Head of caudate nucleus (tissue), 42 donors: Measurements from ENCODE around the gene CHRD.

Source experiments
- DNase-seq, 42 donors: peaks; one replicate each; pipeline versions ENCODE4 v3.0.0 to v3.0.0-alpha.2; 2020 to 2021; ENCODE audit warnings: mixed read lengths in 7 of 42
- intact Hi-C: fragments of 100-400 bp; cut with DNase I; formaldehyde crosslinking; loops from one replicate; pipeline ENCODE4 v1.15.0; 2022

CHRD gene

DNA sequence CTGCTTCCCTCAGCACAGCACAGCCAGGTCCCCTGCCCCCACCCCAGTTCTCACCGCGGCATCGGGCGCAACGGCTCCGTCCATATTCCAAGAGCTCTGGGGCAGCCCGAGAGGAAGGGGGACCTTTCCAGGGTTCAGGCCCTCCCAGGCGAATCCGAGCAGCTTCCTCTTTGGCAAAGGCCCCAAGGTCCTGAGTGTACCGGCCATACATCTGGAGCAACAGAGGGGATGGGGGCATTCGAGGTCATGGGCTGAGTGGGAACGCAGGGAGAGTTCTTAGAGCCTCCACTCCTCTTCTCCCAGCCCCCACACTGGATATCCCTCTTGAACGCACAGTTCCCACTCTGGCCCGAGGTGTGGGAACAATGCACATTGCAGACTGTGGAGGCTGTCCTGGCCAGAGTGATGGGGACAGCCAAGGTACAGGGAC, 20.9 kb upstream of the CHRD start:
- intact Hi-C loops, result no loop called here
- DNase-seq, result no peak

DNA sequence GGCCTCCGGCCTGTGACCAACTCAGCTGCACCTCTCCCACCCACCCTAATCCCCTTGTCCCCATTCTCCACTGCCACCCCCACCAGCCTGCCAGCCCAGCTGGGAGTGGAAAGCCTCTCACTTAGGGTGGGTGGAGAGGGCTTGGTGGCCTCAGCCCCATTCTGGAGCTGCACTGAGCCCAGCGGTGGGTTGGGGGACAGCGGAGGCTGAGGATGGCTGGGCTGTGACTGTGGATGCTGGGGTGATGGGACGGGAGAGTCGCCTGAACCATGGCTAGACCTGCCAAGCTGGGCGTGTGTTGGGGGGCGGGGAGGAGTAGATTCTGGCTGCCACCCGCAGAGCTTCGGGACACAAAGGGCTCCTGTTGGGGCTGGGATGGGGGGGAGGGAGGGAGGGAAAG, 20.2 kb upstream of the CHRD start:
- intact Hi-C loops, result no loop called here
- peak; percentile 57 to 93 (median 80) for DNase-seq

DNA sequence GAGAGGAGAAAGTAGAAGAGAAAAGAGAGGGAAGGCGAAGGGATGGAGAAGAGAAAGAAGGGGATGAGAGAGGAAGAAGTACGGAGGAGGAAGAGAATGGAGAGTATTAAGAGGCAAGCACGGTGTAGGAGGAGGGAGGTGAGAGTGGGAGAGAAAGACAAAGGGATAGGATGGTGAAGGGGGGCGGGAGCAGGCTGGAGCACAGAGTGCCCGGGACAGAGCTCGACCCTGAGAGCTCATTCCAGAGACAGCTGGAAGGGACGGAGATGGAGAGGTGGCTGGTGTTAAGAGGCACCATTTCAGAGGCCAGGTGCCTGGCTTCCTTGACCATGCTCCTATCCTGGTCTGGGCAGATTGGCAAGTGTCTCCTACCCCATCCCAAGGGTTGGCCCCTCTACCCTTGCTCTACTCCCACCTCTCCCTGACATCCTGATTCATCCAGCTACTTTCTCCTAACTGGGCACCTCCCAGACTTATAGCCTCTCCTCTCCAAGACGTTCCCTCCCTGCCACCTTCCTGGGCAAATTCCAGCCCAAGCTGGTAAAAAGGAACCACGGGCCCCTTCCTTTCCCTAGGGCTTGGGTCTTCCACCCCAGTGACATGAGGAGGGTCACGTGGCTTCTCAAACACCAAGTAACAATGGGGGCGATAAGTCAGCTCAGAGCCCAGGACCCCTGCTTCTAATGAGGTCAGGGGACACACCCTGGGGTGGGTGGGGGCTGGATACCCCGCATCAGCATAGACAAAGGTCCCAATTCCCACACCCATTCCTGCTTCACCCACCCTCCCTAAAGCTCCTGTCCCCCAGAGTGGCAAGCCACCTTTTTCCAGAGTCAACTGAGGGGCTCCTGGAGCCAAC, 19.6 kb upstream of the CHRD start:
- peak in 10 of 42 donors; percentile 22 to 81 (median 56) for DNase-seq
- intact Hi-C loops, result no loop called here

DNA sequence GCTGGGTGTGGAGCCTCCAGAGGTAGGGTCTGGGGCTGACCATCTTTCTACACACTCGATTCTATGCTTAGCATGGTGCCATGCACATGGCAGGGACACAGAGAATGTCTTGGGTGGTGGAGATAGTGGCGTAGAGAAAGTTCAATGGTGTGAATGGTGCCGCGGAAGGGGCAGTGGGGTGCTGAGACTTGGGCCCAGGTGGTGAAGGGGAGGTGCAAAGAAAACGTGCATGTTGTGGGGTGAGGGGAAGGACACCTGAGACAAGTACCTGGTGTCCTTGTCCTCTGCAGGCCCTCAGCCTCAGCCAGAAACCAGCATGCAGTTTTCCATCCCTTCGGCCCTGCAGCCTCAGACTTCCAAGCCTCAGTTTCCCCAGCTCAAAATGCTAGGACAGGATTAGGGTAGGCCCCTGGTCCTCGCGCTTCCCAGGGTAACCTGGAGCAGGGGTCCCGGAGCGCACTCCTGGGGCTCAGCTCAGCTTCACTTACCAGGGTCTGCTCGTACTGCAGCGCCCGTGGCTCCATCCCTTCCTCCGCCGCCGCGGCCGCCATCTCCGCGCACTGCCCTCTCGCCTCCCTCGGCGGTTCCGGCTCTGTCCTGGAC, 18.8 kb upstream of the CHRD start:
- intact Hi-C loops, result no loop called here
- no peak for DNase-seq

DNA sequence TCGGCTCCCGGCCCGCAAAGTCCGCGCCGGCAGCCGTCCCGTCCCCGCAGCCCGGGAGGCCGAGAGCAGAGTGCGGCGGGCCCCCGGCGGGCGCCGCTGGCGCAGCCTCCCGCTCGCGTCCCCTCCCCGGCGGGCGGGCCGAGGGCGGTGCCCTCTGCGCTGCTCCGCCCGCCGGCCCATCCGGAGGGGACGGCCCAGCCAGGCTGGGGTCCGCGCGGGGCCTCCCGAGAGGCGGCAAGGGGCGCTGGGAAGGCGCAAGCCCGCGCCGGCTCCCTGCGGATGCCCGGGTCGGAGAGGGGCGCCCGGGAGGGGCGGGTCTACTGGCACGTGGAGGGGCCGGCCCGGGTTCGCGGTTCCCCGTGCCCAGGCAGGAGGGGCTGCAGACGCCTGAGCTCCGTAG, 18.3 kb upstream of the CHRD start, which contains the start of the genes CLCN2 and POLR2H:
CLCN2 (minus strand) TSS at position 74 of the 400 bp plus-strand sequence. CDS start 126 bp downstream, outside the sequence.
POLR2H (plus strand) TSS at position 179 of the 400 bp plus-strand sequence. CDS start 1,783 bp downstream, outside the sequence.
- peak in 40 of 42 donors; percentile 46 to 85 (median 72) for DNase-seq
- intact Hi-C loops, result no loop called here

DNA sequence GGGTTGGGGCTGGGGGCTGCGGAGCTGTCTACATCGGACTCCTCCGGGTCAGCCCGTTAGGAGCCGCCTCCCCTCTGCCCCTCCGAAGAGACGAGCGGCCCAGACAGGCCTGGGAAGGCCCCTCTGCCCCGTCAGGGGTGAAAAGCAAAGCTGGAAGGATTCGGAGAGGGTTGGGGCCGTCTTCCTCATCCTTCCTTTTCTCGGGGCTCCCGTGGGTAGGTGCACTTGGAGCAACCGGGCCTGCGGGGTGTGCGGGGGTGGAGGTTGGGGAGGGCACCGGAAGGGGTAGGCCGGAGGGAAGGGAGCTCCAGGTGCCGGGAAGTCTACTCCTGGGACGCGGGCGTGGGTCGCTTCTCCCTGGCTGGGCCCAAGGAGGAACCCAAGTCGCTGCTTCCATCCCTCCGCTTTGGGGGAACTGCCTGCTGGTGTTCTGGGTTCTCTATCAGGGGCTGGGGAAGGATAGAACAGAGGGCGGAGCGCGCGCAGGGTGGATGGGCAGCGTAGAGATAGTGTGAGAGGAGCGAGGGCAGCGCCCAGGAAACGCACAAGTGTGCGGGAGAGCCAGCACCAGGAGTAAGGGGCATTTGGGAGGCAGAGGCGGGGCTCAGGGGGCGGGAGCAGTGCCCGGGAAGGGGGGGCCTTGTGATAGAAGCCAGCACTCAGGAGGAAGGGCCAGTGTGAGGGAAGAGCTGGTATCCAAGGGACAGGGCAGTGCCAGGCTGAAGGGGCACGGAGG, 17.8 kb upstream of the CHRD start:
- peak; percentile 46 to 85 (median 70) for DNase-seq
- intact Hi-C loops, result no loop called here

DNA sequence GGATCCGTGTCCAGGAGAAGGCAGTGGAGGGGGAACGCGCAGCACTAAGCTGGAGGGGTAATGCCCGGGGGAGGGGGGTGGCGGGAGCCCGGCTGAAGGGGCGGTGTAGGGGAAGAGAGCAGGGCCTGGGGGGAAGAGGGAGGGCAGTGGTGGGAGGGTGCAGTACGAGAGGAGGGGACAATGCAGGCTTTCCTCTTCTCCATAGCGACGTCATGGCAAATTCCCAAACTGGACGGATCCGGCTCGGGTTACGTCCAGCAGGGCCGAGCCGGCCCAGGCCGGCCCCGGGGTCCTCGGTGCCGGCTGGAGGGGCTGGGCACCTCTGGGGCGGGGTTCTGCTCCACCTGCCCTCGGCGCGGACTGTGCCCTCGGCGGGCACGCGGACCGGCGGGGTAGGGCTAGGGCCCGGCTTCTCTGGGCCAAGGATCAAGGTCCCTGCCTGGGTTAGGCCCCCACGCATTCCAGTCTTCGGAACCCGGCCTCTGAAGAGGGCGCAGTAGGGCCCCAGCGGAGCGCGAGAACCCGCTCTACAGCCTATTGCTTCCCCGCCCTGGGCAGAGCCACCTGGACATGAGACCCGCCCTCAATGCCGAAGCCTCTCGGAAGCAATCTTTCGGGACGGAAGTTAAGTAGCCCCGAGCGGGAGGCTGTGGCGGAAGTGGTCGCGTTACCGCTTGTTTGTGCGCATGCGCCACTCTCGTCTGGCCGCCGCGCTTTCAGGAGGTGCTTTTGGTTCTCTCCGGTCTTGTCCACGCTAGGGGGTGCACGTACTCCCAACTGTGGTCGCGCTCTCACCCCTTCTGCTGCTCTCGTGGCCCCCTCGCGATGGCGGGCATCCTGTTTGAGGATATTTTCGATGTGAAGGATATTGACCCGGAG, 16.9 kb upstream of the CHRD start:
- peak; percentile 86 to 98 (median 94) for DNase-seq
- intact Hi-C loops, result no loop called here

DNA sequence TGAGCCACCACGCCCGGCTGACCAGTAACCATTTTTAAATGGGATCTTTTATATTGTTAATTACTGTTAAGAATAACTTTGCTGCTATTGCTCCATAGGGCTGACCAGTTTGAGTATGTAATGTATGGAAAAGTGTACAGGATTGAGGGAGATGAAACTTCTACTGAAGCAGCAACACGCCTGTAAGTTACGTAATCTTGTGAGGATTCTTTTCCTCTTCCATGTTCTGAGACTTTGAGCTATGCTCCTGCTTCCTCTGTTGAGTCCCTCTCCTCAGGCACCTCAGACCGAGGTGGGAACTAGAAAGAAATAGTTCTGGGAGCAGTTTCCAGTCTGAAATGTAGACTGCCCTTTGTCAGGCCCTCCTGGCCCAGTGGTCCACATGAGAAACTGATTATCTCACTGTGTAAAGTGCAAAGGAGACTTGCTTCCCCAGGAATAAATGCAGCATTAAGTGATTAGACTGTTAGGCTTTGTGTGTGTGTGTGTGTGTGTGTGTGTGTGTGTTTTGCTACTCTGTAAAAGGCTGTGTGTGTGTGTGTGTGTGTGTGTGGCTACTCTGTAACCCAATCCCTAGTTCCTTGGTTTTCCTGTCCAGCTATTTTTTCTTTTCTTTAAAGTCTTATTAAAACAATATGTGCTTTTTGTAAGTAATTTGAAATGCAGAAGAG, 13.1 kb upstream of the CHRD start:
- intact Hi-C loops, result no loop called here
- DNase-seq, result no peak

DNA sequence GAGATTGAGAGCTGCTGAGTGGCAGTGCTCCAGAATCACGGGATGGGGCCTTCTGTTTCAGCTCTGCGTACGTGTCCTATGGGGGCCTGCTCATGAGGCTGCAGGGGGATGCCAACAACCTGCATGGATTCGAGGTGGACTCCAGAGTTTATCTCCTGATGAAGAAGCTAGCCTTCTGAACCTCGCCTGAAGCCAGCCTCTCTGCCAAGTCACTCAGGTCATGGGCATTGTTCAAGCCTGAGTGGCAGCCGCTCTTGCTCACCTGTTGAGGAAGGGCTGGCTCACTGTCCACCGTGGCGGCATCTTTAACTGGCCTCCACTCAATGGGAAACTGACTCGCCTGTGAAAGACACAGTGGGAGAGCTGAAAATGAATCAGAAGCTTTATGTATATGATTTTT, 11.7 kb upstream of the CHRD start:
- intact Hi-C loops, result no loop called here
- no peak for DNase-seq

DNA sequence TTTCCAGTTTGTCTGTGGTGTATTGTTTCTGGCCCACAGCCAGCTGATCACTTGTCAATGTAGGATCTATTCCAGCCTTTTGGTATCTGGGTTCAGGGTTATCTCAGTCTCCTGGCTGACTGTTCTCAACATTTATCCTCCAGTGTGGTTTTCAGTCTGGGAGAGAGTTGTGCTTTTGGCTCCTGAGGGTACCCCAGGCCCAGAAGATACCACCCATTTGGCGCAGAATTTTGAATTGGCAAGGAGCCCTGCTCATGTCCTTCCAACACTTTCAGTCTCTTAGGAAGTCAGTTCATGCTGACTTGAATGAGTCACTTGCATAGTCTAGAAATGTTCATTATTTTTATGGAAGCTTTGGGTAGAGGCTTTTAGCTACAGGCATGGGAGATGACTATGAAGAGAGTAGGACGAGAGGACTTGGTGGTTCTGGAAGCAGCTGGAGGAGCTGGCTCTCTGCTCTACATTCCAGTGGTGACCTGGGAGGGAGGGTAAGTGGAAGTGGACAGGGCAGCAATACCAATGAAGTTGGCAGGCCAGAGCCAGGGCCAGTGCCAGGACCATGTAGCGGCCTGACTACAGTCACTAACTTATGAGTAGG, 11.2 kb upstream of the CHRD start:
- peak in 17 of 42 donors; percentile 36 to 82 (median 57) for DNase-seq
- intact Hi-C loops, result no loop called here

DNA sequence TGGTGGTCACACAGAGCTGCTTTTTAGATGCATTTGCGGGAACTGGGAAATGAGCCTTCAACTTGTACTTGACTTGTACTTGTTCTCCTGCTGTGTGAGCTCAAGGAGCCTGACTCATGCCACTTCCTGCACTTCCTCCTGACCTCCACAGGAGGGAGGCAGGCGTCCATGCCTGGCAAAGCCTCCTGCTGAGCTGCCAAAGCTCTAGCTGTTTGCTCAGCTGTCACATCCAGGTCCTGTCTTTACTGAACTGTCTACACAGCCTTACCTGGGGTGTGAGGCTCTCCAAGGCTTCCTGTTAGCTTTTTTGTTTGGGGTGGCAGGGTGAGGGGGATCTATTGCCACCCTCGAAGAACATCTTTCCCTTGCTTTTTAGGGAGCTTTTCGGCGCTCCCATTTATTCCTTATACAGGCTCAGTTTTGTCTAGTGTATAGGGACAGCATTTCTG, 8.3 kb upstream of the CHRD start:
- DNase-seq, result peak; percentile 62 to 94 (median 82)
- intact Hi-C loops, result loop anchor here (5.0 to 10.0 kb wide), 2 partner anchors 143 to 171 kb away; no protein-coding TSS in a partner anchor

DNA sequence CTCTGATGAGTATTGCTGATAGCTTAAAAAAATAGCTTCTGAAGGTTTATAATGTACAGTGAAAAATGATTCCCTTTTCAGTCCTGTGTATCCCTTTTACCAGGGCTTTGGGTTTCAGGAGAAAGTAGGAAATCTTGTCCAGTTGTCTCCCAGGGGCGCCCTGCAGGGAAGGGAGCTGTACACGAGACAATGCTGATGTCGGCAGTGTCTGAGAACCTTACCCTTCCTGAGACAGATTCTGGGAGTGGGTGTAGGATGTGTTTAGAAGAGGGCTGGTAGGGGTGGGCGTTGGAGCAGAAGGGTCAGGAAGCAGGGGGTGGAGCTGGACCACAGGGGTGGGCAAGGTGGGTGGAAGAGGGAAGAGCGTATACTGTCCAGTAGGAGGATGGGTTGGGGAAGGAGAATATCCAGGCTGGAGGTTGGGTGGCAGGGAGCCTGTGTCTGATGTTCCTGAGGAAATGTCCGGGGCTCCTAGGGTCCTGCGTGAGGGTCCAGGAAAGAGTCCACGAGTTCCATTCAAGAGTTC, 7.5 kb upstream of the CHRD start:
- no peak for DNase-seq
- intact Hi-C loops, result loop anchor here (5.0 to 10.0 kb wide), 2 partner anchors 142 to 170 kb away; no protein-coding TSS in a partner anchor

DNA sequence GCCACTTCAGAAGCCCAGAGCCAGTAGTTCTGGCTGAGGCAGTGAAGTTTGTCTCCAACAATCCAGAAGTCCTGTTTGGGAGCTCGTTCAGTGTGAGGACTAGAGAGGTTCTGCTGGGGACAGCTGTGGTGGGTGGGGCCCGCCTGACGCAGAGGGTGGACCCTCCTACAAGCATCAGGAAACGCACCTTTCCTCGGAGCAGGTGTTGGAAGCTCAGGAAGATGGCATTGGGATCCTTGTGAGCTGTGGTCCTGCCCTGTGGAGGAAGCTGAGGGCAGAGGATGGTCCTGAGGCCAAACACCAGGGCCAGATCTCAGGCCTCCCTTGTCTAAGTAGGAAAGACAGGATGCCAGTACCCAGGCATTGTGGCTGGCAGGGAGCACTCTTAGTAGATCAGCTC, 6.9 kb upstream of the CHRD start:
- no peak for DNase-seq
- intact Hi-C loops, result loop anchor here (5.0 to 10.0 kb wide), 2 partner anchors 142 to 169 kb away; no protein-coding TSS in a partner anchor

DNA sequence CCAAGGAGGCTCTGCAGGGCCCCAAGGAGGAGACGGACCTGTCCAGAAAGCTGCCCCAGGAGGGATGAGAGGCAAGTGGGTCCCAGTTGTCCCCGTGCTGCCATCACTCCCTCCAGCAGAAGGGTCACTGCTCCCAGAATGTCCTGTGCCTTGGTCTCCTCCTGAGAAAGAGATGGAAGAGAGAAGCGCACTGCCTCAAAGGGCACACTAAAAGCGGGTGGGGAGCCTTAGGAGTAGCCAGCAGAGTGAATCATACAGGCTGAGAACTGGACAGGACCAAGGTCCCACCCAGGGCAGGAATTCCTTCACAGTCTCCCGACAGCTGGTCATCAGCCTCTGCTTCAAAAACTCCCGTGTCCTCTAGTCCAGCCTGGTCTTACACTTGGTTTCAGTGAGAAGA, 6.4 kb upstream of the CHRD start:
- no peak for DNase-seq
- intact Hi-C loops, result loop anchor here (5.0 to 10.0 kb wide), 2 partner anchors 141 to 169 kb away; no protein-coding TSS in a partner anchor

DNA sequence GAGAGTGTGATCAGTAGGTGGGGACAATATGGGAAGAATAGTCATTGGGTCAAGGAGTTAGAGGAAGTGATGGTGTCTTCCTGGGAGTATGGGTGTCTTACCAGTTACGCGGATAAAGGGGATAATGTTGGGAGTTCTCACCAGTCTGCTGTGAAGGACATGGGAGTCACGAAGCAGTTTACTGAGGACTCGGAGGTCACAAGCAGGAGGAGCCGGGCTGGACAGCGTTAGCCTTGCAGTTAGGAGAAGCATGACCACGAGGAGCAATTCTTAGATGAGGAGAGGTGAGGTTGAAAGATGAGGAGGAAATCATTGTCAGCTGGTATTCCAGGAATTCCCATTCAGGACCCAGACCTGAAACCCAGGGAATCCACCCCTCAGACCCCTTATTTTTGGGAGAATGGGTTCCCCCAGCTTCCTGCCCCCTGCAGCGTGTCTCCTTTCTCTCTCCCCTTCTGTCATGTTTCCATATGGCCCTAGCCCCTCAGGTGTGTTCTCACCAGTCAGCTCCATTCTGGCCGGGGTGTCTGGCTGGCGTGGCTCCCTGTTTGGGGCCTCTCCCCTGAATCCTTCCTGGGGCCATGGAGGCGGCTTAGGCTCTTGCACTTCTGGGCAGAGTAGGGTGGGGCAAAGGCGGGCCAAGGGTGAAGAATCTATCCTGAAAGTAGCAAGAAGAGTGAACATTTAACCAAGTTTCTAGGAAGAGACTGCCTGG, 4.0 kb upstream of the CHRD start:
- intact Hi-C loops, result loop anchor here (10.0 kb wide), 1 partner anchor 139 kb away; no protein-coding TSS in a partner anchor
- no peak for DNase-seq

DNA sequence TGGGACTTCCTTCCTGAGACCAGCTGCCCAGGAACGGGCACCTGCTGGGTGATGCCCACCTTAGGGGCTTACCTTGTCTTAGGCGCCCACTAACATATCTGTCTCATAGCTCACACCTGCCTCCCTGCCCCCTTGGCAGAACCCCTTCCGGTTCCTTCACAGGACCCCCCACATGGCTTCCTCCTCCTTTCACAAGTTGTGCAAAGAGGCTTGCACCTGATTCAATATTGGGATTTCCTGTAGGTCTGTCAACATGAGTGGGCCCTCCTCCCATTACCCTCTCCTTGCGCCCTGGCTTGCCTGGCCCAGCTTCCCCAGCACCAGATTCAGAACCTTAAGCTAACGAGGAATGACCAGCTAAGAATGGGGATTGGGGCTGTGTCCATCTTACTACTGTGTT, 2.5 kb upstream of the CHRD start:
- no peak for DNase-seq
- intact Hi-C loops, result loop anchor here (10.0 kb wide), 1 partner anchor 137 kb away; no protein-coding TSS in a partner anchor
